ENCODE data around the gene CHMP5. TPM values are rescaled to one million over a fixed set of nuclear protein-coding genes. Genes with fewer than 3 reads are reported as not detected.

Gene CHMP5
- total RNA-seq, 2 experiments from 2014 or later = 17.4 to 18.6 TPM

DNA sequence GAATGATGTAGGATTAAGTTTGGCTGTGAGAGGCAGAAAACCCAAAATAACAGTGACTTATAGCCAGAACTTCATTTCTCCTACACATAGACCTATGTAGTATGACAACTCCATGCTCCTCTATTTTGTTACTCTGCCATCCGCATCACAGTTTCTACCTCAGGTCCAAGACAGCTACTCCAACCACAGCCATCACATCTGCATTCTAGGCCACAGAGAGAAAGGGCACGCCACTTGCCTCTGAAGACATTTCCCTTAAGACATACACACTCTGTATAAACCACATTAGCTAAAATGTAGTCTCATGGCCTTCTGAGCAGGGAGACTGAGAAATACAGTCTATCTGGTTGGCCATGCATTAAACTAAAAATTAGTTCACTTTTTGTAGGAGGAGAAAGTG lies 14.9 kb upstream of the CHMP5 start:
- TF ChIP-seq, protein P1, sequence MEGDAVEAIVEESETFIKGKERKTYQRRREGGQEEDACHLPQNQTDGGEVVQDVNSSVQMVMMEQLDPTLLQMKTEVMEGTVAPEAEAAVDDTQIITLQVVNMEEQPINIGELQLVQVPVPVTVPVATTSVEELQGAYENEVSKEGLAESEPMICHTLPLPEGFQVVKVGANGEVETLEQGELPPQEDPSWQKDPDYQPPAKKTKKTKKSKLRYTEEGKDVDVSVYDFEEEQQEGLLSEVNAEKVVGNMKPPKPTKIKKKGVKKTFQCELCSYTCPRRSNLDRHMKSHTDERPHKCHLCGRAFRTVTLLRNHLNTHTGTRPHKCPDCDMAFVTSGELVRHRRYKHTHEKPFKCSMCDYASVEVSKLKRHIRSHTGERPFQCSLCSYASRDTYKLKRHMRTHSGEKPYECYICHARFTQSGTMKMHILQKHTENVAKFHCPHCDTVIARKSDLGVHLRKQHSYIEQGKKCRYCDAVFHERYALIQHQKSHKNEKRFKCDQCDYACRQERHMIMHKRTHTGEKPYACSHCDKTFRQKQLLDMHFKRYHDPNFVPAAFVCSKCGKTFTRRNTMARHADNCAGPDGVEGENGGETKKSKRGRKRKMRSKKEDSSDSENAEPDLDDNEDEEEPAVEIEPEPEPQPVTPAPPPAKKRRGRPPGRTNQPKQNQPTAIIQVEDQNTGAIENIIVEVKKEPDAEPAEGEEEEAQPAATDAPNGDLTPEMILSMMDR (IDR thresholded peaks at IDR 0.05) = no peak

DNA sequence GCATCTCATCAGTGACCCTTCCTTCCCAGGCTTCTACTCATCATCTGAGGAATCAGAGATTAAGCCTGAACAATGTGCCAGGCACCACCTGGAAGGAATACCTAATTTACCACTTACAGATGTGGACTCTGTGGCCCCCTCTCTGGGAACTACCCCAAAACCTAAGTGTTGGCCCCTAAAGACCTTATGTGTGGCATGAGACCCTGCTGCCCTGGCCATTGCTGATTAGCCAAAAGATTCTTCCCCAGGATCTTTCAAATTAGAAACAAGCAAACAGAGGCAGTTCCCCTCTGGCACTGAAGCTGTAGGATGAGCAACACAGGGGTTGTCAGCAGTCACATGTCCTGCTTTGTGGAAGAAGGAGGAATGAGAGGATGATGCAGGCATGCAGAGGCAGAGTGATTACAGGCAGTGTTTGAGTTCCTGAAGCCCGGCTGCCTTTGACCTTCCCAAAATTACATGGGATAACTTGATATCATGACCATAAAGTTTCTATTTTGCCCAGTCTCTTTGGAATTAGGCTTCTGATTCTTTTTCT lies 14.3 kb upstream of the CHMP5 start:
- Histone ChIP-seq H3K4me3 (ENCODE audit: low read length) (no peak overlapping the region), H3K27ac (ENCODE audit: low read depth in 1 of 2, low read length in 2 of 2) (no peak overlapping the region), H3K27me3 (ENCODE audit: control insufficient read depth in 1 of 2, insufficient read depth in 2 of 2, low read length in 2 of 2) (no peaks in the 10 kb centered on the region), H3K4me1 (ENCODE audit: insufficient read depth, low read length) (no peaks in the 10 kb centered on the region), H3K36me3 (ENCODE audit: insufficient read depth, low read length) (peaks cover 42% of the 10 kb centered on the region), H3K9me3 (ENCODE audit: control insufficient read depth in 1 of 2, insufficient read depth in 1 of 2, low read length in 2 of 2) (no peaks in the 10 kb centered on the region)
- no peaks in the 10 kb centered on the region for H3K27me3 Mint-ChIP-seq
- TF ChIP-seq, protein P1 (IDR thresholded peaks at IDR 0.05) = no peak
- intact Hi-C loops (cut with DNase I, micrococcal nuclease) = no loop called here
- ChIA-PET POLR2A (no interaction called here), CTCF (no interaction called here)
- no peak overlapping the region for H3K4me3 Mint-ChIP-seq
- peaks cover 70% of the 10 kb centered on the region for H3K36me3 Mint-ChIP-seq (ENCODE audit: low read depth)
- DNase-seq (no peak), ATAC-seq (ENCODE audit: poor library complexity) (no peak)
- H3K27ac Mint-ChIP-seq = no peak overlapping the region
- H3K4me1 Mint-ChIP-seq (ENCODE audit: low read depth) = no peaks in the 10 kb centered on the region
- H3K9me3 Mint-ChIP-seq = no peaks in the 10 kb centered on the region

More for the DNA sequence above, 14.9 kb upstream of the CHMP5 start:
- no peaks in the 10 kb centered on the region for H3K27me3 ChIP-seq (ENCODE audit: control insufficient read depth in 1 of 2, insufficient read depth in 2 of 2, low read length in 2 of 2)
- ChIA-PET CTCF (no interaction called here), POLR2A (no interaction called here)
- intact Hi-C loops (cut with DNase I, micrococcal nuclease) = no loop called here
- no peaks in the 10 kb centered on the region for H3K27me3 Mint-ChIP-seq
- no peaks in the 10 kb centered on the region for H3K9me3 Mint-ChIP-seq
- H3K36me3 Mint-ChIP-seq (ENCODE audit: low read depth) = peaks cover 66% of the 10 kb centered on the region
- H3K4me3 Mint-ChIP-seq = no peak overlapping the region
- H3K27ac Mint-ChIP-seq = no peak overlapping the region
- H3K4me3 ChIP-seq (ENCODE audit: low read length) = no peak overlapping the region
- no peaks in the 10 kb centered on the region for H3K4me1 Mint-ChIP-seq (ENCODE audit: low read depth)
- no peak overlapping the region for H3K27ac ChIP-seq (ENCODE audit: low read depth in 1 of 2, low read length in 2 of 2)
- ATAC-seq (ENCODE audit: poor library complexity) = no peak
- H3K9me3 ChIP-seq (ENCODE audit: control insufficient read depth in 1 of 2, insufficient read depth in 1 of 2, low read length in 2 of 2) = no peaks in the 10 kb centered on the region
- no peak for DNase-seq
- peaks cover 36% of the 10 kb centered on the region for H3K36me3 ChIP-seq (ENCODE audit: insufficient read depth, low read length)
- no peaks in the 10 kb centered on the region for H3K4me1 ChIP-seq (ENCODE audit: insufficient read depth, low read length)

DNA sequence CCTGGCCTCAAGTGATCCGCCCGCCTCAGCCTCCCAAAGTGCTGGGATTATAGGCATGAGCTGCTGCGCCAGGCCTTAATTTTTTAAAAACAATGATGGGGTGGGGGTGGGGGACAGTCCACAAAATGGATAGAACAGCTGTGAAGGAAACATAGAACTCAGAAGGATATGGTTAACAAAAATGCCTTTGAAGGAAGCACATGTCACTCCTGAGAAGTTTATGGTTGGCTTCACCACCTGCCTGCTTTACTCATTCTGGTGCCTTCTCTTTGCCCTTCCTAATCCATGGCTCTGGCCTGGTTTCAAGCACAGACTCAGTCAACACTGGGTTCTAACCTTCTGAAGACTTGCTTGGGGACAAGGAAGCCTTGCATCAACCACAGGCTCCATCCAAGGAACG lies 10.6 kb upstream of the CHMP5 start:
- POLR2A ChIA-PET = no interaction called here
- H3K36me3 ChIP-seq (ENCODE audit: insufficient read depth, low read length) = peaks cover 74% of the 10 kb centered on the region
- Mint-ChIP-seq H3K4me3 (no peak overlapping the region), H3K27me3 (no peaks in the 10 kb centered on the region), H3K36me3 (ENCODE audit: low read depth) (peaks cover 92% of the 10 kb centered on the region), H3K4me1 (ENCODE audit: low read depth) (peaks cover 8% of the 10 kb centered on the region), H3K9me3 (no peaks in the 10 kb centered on the region), H3K27ac (no peak overlapping the region)
- H3K9me3 ChIP-seq (ENCODE audit: control insufficient read depth in 1 of 2, insufficient read depth in 1 of 2, low read length in 2 of 2) = no peaks in the 10 kb centered on the region
- DNase-seq (no peak), ATAC-seq (ENCODE audit: poor library complexity) (no peak)
- no peaks in the 10 kb centered on the region for H3K4me1 ChIP-seq (ENCODE audit: insufficient read depth, low read length)
- H3K4me3 ChIP-seq (ENCODE audit: low read length) = no peak overlapping the region
- H3K27ac ChIP-seq (ENCODE audit: low read depth in 1 of 2, low read length in 2 of 2) = no peak overlapping the region
- intact Hi-C loops (cut with DNase I, micrococcal nuclease) = no loop called here
- no peaks in the 10 kb centered on the region for H3K27me3 ChIP-seq (ENCODE audit: control insufficient read depth in 1 of 2, insufficient read depth in 2 of 2, low read length in 2 of 2)
- CTCF ChIA-PET = no interaction called here
- TF ChIP-seq, protein P1 (IDR thresholded peaks at IDR 0.05) = no peak

Measured in CD4-positive, alpha-beta T cell (primary cell).